DMS114 treated with DMSO at 0.1 percent for 48 hours (cell line): ENCODE results near the gene ATP8A2.

Source experiments
- DNase-seq: peaks from one replicate; lab custom pipeline; 2025; ENCODE audit not compliant: unreplicated experiment; lab: John Stamatoyannopoulos, UW

The ATP8A2 gene

DNA sequence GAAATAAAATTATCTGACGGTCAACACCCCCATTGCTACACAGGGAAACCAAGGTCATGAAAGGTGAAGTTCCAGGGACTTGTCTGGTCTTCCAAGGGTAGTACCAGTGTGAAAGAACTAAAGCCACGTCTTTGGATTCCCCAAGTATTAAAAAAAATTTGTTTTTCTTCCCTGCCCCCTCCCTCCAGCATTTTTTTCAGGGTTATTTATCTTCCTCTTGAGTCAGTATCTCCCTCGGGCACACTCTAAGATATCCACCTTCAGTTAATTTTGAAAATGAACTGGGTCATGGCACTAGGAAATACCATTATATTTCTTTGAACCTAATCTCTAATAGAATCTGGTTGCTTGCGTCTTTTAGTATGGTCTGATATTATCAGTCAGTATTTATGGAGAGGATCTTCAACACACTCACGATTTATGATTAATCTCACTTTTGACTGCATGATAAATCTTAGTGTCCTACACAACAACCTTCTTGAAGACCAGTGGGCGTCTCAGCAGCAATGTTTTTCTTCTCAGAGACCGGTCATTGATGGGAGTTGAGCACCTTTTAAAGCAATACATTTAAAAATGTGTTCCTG is 9.1 kb downstream of the ATP8A2 start:
- no peak for DNase-seq

DNA sequence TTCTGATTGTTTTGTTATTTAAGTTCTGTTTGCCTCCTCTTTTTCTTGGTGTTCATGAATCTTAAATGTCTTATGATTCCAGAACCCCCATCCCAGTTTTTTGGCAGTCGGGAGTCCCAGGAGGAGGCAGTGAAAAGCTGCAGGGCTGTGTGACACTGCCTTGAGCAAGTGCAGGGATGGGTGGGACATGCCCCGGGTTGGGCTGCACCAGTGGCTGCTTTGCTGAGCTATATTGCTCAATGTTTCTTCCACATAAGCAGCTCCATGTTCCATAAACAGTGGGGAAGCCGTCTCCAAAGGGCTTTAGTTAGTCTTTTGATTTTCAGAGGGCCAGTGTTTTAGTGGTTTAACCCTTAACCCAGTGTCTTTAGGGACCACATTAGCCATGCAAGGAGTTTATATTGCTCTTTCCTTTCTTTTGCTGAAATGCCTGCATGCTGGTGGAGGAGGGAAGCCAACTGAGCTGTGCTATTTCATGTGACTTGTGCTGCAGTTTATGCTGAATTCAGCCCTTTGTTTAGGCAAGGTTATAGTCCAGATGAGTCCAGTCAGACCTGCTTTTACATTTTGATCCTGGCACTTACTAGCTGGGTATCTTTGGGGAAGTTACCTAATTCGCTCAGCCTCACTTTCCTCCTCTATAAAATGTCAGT is 13.1 kb downstream of the ATP8A2 start:
- no peak for DNase-seq

DNA sequence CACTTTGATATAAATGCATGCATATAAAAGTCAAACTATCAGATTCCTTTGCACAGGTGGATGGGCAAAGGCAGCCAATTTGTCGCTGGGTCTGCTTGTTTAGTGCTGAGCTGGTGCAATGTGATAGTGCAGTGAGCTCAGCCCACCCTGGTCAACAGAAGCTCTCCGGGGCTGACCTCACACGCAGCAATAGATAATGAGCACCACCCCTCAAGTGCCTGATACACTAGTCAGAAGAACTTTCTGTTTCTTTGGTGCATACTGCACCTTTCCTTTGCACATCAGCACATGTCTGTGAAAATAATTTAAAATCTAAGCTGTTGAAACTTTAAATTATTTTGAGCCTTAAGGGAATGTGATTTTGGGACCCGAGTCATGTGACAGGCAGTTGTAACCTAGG is 20.2 kb downstream of the ATP8A2 start:
- DNase-seq: no peak

DNA sequence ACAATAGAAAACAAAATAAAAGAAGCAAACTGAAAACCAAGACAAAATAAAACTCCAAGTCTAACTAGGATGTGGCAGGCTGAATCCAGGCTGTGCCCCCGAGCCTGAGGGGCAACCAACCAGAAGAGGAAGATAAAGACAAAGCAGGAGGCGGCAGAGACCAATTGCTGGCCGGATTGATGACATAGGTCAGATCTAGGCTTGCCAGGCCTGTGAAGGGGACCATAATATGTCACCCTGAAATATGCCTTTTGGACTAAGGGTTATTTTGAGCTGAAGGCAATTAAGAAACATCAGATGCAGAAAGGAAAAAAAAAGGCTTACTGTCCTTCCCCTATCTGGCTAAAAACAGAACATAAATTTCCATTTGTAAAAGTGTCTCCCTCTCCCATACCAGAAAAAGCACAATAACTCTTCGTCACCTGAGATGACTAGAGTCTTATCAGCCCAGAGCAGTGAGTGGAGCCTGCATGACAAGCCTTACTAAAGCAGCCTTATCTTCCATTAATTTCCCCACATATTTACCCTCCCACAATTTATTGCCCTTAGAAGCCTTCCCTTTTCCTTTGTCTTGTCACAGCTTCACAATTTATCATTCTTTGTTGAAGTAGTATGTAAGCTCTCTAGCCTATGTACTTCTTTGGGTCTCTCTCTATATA is 22.8 kb downstream of the ATP8A2 start:
- DNase-seq: no peak

DNA sequence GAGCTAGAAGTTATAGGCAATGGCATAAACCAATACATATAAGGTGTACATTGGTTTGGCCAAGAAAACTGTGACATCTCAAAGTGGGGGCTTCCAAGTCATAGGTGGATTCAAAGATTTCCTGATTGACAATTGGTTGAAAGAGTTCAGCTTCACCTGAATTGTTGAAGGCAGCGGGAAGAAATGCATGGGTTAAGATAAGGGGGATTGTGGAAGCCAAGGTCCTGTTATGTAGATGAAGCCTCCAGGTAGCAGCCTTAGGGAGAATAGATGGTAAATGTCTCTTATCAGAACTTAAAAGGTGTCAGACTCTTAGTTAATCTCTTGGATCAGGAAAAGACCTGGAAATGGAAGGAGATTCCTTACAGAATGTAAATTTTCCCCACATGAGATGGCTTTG is 26.0 kb downstream of the ATP8A2 start:
- DNase-seq: no peak

DNA sequence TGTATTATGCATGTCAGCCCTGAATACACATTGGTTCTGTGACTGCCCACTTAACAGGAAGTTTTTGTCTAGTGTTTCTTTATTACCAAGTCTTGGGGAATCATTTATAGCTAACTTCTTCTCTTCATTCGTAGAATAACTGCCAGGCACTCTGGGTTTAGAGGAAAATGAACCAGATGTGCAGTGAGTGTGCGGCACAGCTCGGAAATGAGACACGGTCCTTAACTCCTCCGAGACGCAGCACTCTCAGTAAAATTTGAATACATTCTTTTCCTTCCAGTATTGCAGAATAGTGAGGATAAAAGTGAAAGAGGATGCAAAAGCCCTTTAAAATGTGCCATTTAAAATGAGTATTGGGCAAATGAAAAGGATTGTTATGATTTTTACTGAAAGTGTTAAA is 29.2 kb downstream of the ATP8A2 start:
- DNase-seq: no peak

DNA sequence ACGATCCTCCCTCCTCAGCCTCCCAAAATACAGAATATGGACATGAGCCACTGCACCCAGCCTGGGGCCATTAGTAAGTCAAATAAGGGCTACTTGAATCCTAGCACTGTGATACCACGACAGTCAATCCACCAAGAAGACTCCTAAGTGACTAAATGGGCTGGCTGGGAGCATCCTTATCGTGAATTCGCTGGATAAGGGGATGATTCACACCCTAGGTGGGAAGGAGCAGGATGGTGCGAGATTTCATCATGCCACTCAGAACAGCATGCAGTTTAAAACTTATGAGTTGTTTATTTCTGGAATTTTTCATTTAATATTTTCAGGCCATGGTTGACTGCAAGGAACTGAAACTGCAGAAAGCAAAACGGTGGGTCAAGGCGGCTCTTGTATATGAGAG is 30.2 kb downstream of the ATP8A2 start:
- no peak for DNase-seq

DNA sequence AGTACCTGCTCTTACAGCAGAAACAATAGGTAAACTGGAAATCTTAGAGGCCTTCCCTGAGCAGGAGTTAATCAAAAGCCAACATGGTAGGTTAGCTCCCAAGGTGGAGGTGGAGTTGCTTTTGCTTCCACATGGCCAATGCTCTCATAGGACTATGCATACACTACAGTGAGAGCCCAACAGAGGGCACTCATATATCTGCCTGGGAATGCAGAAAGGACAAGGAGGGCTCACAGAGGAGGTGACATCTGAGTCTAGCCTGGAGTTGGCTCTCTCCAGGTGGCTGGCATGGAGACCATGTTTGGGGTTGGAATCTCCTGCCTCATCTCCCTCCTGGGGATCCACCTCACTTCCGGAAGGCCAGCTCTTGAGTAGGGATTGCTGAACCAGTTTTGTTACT is 34.6 kb downstream of the ATP8A2 start:
- DNase-seq: no peak

DNA sequence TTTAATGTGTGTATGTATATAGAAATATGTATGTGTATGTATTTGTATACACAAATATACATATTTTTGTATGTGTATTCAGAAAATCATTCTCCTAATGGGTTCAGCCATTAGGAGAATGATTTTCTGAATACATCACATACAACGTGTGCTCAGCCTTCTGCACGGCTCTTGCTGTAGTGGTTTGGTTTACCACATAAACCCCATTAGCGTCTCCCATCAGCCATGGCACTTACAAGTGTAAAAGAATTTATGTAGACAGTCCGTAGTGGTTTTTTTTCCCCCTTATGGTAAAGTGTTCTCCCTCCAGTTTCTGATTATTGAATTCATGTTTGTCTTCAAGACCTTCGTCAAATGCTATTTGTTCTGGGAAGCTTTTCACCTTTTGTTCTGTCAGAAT is 38.2 kb downstream of the ATP8A2 start:
- no peak for DNase-seq

DNA sequence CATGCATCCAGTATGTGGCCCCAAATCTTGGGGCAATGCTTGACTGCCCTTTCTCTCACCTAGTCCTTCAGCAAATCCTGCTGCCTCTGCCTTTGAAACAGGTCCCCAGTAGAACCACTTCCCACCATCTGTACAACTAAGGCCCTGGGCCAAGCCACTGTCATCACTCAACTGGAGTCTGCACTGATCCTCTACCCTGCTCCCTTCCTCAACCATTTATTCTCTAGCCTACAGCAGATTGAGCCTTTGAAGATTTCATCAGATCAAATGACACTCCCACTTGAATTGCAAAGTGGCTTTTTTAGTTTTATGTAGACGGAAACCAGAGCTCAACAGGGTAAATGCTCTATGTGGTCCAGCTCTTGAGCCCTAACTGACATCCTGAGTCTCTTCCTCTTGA is 43.5 kb downstream of the ATP8A2 start:
- no peak for DNase-seq

DNA sequence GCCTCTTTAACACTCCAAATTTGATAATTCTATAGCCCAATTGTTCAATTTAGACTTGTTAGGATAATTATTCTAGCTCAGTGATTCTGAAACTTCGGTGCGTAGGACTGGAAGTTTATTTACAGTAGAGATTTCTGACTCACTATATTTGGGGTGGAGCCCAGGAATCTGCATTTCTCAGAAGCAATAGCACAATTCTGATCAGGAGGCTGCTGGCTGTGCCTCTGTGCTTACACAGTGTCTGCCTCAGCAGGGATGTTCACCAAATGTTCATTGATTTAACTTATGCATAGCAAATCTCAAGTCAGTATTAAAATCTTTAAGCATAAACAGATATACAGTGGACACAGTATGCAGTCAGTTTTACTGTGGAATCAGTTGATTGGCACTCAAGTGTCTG is 45.8 kb downstream of the ATP8A2 start:
- no peak for DNase-seq

DNA sequence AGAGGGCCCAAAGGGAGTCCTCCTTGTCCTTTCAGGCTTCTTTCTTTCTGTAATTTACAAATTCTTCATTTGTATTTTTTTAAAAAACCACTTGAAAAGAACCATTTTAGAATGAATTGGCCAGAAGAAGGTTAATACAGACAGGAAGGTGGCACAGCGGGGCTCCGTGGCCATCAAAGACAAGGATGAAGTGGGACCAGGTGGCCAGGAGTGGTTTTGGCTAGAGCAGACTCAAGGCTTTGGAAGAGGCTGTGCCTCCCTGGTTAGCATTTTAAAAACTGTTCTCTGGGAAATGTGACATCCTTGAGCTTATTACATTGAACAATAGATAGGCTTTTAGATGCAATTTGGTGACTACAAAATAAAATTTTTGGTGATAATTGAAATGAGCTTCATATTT is 48.4 kb downstream of the ATP8A2 start:
- DNase-seq: no peak

DNA sequence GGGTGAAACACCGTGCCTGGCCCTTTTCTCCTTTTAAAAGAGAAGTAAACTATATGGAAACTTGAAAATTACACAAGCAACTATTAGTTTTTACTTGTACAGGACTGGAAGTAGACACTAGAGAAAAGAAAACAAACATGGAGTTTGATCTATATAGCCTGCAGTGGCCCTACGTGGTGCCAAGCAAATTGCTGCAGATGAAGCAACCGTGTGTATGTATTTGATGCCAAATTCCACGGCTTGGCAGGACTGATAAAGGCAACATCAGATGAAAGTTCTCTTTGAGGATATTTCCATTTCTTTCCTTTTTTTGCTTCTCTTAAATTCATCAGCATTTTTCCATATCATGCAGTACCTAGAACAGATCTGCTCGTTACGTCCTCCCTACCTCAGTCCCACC is 49.8 kb downstream of the ATP8A2 start:
- DNase-seq: no peak

DNA sequence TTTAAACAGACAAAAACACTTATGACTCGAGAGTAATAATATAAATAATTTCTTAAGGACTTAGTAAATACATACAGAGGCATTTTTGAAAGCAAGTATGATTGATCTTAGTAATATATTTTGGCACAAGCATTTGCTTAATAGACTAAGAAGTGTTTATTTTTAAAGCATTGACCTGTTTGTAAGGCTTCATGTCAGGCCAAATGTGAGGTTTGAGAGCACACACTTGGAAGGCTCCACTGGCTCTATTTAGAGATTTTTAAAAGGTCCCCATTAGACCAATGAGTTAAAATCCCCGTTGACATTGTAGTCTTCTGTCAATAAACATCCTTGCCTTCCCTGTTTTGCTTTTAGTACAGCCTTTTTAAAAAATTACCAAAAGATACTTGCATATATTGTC is 50.4 kb downstream of the ATP8A2 start:
- no peak for DNase-seq

DNA sequence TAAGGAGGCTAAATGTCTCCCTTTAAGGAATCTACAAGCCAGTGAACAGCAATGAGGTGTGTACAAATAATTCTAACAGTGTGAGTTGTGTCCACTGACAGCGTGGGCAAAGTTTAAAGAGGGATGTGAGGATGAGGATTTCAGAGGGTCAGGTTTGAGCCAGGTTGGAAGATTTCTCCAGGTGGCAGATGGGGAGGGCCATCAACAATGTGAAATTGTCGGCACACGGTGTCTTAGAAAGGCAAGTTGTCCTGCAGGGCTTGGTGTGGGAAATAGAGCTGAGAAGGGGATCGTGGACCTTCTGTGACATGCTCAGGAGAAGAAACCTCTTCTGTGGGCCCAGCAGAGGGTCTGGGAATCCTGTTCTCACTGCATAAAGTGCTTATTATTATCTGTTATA is 52.1 kb downstream of the ATP8A2 start:
- DNase-seq: no peak

DNA sequence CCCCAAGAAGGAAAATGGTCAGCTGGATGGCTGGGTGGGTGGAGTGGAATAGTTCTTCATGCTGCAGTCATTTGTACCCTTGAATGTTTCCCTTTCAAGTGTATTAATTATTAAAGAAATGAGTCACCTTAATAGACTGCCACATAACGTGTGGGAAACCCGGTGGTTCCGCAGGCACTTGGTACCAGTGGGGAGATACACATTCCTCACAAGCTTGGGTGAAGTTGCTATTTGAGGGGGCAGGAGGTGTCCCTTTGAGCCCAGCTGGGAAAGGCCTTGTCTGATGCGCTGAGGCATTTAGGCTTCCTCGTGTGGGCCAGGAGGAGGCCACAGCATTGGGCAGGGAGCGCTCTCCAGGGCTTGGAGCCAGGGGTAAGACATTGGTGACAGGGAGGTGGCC is 57.7 kb downstream of the ATP8A2 start:
- no peak for DNase-seq

DNA sequence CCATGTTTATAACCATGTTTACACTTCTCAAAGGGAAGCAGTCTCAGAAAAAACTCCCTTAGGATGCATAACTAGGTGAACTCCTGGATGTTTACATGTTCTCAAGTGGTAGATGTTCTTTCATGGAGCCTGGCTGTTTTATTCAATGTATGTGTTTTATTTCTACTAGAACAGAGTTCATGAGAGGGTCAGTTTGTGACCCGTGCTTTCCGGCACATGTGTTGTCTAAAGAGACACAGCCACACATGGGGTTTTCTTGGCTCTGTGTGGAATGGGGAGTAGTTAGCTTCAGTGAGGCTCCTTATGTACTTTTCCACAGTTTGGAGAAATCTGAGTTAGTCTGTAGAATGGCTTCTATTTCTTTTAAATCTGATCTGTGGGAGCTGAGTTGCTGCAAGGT is 60.9 kb downstream of the ATP8A2 start:
- DNase-seq: no peak

DNA sequence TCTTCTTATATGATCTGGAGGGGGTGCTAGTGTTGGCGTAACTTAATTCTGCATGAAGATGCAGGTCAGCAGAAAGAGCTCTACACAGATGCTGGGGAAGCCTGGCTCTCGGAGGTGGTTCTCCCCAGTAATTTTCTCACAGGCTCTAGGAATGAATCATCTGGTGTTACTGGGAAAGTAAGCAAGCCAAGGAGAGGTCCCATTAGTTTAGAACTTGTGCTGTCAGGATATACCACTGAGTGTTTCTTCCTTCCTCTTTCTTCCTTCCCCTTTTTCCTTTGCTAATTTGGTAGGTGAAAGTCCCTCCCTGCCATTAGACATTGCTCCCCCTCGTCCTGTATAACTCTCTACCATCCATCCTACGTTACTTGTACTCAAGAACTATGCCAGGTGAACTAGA is 68.3 kb downstream of the ATP8A2 start:
- DNase-seq: no peak

DNA sequence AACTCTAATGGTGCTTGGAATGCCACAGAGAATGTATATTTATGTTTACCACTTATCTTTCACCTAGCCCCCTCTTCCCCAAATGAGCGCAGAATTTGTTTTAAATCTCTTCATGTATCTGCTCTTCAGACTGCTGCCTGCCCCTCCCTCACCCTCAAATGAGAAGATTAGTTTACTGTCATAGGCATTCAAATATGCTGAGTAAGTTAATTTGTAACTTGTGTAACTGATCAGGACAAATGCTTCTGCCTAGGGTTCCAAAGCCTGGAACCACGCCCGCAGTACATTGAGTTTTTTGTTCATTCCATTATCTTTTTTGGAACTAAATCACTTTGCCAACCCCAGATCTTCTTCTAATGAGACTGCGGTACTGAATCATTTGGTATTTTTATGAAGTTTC is 74.5 kb downstream of the ATP8A2 start:
- DNase-seq: no peak

DNA sequence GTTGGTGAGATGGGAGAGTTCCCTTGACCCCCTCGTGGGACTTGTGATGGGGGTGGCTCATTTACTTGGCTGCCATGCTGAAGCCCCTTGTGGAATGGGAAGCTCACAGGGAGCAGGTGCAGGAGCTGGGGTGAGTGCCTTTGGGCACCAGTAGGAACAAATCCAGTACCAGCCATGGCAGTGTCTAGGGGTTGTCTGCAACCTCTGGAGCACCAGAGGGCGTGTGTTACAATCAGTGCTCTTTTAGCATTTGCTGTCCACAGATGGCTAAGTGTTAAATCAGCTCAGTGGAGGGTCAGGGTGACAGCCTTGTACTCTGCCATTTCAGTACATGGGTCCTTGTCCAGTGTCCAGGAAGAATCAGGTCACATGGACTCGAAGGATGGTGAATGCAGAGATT is 75.6 kb downstream of the ATP8A2 start:
- DNase-seq: no peak

DNA sequence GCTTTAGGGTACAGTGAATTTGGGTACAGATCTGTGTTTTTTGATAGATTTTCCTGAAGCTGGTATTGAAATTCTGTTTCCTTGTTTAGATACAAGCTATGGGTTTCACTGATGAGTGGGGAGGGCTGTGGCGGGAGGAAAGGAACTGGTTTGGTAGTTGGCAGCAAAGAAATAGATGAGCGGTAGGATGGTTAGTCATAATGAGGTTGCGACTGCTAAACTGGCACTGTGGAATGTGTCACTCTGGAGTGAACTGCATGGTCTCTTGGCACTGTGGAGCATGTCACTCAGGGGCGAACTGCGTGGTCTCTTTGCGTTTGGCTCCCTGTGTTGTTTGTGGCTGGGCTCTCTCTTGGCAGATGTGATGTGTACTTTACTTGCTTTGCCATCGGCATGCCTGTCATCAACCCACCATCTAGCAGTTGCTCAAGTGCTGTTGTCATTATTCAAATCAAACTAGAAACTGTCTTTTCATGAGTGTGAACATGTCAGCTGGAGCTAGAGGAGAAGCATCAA is 82.1 kb downstream of the ATP8A2 start:
- DNase-seq: no peak

DNA sequence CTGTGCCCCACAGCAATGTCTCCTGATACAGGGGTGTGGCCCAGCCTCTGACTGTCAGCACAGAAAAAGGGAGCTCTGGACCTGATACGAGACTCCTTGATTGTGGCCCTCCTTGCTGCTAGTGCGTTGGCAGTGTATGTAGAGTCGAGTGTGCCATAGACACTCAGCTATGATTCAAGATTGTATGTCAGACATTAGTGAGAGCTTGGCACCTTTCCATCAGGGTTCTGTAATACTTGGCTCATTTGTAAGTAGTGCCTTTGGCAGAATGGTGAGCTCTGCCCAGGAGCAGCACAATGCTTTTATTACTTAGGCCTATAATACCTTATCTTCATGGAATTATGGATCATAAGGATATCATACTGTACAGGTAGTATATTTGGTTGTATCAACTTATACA is 83.4 kb downstream of the ATP8A2 start:
- no peak for DNase-seq

DNA sequence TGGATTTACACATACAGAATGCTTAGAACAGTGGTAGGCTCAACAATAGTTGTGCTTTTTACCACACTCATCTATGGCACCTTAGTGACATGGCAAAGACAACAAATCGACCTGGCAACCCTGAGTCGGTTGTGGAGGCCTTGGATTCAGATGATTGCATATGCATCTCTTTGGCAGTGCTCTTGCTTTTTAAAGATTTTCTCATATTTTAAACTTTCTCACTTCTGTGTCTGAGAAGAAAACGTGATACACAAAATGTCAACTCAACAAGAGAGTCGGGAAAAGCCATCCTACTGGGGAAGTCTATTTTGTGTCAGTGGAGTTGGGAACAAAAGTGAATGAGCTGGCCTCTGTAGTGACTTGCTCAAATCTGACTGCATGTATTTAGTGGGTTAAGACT is 85.8 kb downstream of the ATP8A2 start:
- no peak for DNase-seq
